ENCODE data around the gene DNAH7. TPM values are rescaled to one million over a fixed set of nuclear protein-coding genes. Genes with fewer than 3 reads are reported as not detected.

DNAH7 gene
- total RNA-seq, 1 donor from 2014 or later: 0.11 TPM

DNA sequence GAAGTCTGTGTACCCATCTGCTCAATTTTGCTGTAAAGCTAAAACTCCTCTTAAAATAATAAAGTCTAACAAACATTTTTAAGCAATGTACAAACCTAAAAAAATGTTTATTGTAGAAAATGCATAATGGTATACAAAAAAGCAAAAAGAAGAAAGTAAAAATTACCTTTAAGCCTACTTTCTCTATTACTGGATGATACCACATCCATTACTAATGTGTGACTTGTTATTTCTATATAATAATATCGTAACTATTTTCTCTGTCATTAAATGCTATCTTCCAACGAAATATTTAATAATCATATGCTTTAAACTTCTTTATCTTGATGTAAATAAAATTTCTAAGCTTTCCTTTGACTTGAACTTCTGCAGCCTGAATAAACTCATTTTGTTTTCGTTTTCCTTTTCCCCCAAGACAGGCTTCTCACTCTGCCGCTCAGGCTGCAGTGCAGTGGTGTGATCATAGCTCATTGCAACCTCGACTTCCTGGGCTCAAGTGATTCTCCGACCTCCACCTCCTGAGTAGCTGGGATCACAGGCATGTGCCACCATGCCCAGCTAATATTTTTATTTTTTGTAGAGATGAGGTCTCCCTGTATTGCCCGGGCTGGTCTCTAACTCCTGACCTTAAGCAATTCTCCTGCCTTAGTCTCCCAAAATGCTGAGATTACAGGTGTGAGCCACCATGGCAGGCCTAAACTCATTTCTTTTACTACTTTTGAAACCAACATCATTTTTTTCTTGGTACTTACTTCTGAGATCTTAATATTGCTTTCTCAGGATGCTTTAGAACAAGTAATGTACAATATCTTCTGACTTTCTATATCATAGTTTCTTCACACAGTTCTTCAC, 18.1 kb upstream of the DNAH7 start:
- no peak overlapping the region for H3K27ac ChIP-seq (replicated peaks)
- intact Hi-C loops (cut with micrococcal nuclease): loop anchor here (10.0 kb wide), 1 partner anchor 198 kb away; no protein-coding TSS in a partner anchor
- no peaks in the 10 kb centered on the region for H3K9me3 ChIP-seq (replicated peaks)
- TF ChIP-seq, protein P1, sequence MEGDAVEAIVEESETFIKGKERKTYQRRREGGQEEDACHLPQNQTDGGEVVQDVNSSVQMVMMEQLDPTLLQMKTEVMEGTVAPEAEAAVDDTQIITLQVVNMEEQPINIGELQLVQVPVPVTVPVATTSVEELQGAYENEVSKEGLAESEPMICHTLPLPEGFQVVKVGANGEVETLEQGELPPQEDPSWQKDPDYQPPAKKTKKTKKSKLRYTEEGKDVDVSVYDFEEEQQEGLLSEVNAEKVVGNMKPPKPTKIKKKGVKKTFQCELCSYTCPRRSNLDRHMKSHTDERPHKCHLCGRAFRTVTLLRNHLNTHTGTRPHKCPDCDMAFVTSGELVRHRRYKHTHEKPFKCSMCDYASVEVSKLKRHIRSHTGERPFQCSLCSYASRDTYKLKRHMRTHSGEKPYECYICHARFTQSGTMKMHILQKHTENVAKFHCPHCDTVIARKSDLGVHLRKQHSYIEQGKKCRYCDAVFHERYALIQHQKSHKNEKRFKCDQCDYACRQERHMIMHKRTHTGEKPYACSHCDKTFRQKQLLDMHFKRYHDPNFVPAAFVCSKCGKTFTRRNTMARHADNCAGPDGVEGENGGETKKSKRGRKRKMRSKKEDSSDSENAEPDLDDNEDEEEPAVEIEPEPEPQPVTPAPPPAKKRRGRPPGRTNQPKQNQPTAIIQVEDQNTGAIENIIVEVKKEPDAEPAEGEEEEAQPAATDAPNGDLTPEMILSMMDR (IDR thresholded peaks at IDR 0.05; ENCODE audit: borderline replicate concordance): no peak
- no peak for DNase-seq
- H3K4me3 ChIP-seq: no peak overlapping the region
- H3K27me3 ChIP-seq (ENCODE audit: low read depth): no peaks in the 10 kb centered on the region
- peaks cover 4% of the 10 kb centered on the region for H3K4me1 ChIP-seq
- H3K36me3 ChIP-seq: no peaks in the 10 kb centered on the region

DNA sequence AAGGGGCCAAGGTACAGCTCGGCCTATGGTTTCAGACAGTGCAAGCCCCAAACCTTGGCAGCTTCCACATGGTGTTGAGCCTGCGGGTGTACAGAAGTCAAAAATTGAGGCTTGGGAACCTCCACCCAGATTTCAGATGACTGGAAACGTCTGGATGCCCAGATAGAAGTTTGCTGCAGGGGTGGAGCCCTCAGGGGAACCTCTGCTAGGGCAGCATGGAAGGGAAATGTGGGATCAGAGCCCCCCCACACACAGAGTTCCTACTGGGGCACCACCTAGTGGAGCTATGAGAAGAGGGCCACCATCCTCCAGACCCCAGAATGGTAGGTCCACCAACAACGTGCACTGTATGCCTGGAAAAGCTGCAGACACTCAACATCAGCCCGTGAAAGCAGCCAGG, 15.0 kb upstream of the DNAH7 start:
- Histone ChIP-seq H3K4me1 (peaks cover 20% of the 10 kb centered on the region), H3K9me3 (replicated peaks) (no peaks in the 10 kb centered on the region), H3K36me3 (no peaks in the 10 kb centered on the region), H3K27me3 (ENCODE audit: low read depth) (no peaks in the 10 kb centered on the region), H3K4me3 (no peak overlapping the region), H3K27ac (replicated peaks) (no peak overlapping the region)
- TF ChIP-seq, protein P1 (IDR thresholded peaks at IDR 0.05; ENCODE audit: borderline replicate concordance): no peak
- DNase-seq: no peak
- intact Hi-C loops (cut with micrococcal nuclease): loop anchor here (10.0 kb wide), 1 partner anchor 201 kb away; no protein-coding TSS in a partner anchor

DNA sequence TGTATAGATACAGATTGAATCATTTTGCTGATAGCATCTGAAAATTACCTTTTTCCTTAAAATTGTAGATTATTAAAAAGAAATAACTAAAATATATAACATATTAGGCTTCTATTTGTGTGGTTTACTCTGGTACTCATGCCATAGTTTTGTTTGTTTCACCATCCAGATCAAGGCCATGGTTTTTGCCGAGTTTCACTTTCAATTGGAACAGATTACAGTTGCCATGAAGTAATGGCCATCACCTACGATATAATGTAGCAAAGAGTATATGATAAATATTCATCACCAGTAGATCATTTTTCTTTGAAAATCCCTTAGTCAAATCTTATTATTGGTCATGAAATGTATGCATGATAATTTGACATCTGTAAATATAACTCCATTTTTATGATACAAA, 11.9 kb upstream of the DNAH7 start:
- H3K9me3 ChIP-seq (replicated peaks): no peaks in the 10 kb centered on the region
- no peaks in the 10 kb centered on the region for H3K36me3 ChIP-seq
- peaks cover 18% of the 10 kb centered on the region for H3K4me1 ChIP-seq
- TF ChIP-seq, protein P1 (IDR thresholded peaks at IDR 0.05; ENCODE audit: borderline replicate concordance): no peak
- no peak overlapping the region for H3K4me3 ChIP-seq
- DNase-seq: no peak
- H3K27ac ChIP-seq (replicated peaks): no peak overlapping the region
- no peaks in the 10 kb centered on the region for H3K27me3 ChIP-seq (ENCODE audit: low read depth)
- intact Hi-C loops (cut with micrococcal nuclease): loop anchor here (10.0 kb wide), 1 partner anchor 204 kb away; no protein-coding TSS in a partner anchor

DNA sequence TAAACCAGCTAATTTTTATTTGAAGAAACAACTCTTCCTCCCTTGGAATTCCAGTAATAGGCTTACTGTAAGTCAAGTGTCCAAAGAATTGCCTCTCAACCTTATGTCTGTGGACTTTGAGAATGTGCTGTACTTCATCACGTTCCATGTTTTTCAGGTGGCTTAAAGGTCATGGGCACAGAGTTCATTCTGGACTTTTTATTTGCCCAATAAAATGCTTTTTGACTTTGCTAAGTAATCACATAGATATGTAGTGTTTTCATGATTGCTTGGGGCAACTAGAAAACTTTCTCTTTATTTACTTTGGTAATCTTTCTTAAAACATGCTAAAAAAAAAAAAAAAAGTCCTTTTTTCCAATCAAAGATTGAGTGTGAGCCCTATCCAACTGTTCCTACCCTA, 10.4 kb upstream of the DNAH7 start:
- Histone ChIP-seq H3K9me3 (replicated peaks) (no peaks in the 10 kb centered on the region), H3K27ac (replicated peaks) (no peak overlapping the region), H3K4me1 (peaks cover 18% of the 10 kb centered on the region), H3K4me3 (no peak overlapping the region), H3K27me3 (ENCODE audit: low read depth) (no peaks in the 10 kb centered on the region), H3K36me3 (no peaks in the 10 kb centered on the region)
- TF ChIP-seq, protein P1 (IDR thresholded peaks at IDR 0.05; ENCODE audit: borderline replicate concordance): no peak
- no peak for DNase-seq
- intact Hi-C loops (cut with micrococcal nuclease): loop anchor here (5.0 kb wide), 1 partner anchor 373 kb away; no protein-coding TSS in a partner anchor

DNA sequence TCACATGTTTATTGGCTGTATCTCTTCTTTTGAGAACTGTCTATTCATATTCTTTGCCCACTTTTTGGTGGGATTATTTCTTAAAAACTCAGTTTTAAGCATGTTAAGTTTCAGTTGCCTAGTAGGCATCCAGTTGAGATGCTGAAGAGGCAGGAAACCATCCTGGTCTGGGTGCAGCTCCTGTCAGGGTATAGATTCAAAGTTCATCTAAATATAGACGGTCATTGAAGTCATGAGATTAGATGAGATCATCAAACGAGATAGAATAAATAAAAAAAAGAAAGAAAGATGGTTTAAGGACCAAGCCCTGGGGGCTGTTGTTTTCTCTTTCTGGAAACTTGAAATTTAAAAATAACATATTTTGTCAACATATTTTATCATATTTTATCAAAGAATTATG, 9.2 kb upstream of the DNAH7 start:
- no peaks in the 10 kb centered on the region for H3K36me3 ChIP-seq
- no peak for DNase-seq
- H3K9me3 ChIP-seq (replicated peaks): no peaks in the 10 kb centered on the region
- peaks cover 18% of the 10 kb centered on the region for H3K4me1 ChIP-seq
- no peak overlapping the region for H3K27ac ChIP-seq (replicated peaks)
- intact Hi-C loops (cut with micrococcal nuclease): loop anchor here (5.0 kb wide), 1 partner anchor 374 kb away; no protein-coding TSS in a partner anchor
- H3K27me3 ChIP-seq (ENCODE audit: low read depth): no peaks in the 10 kb centered on the region
- H3K4me3 ChIP-seq: no peak overlapping the region
- TF ChIP-seq, protein P1 (IDR thresholded peaks at IDR 0.05; ENCODE audit: borderline replicate concordance): no peak

All from left ventricle myocardium inferior (tissue), 1 donor.